Measurements from ENCODE around the gene CREB5. TPM values are rescaled to one million over a fixed set of nuclear protein-coding genes. Genes with fewer than 3 reads are reported as not detected.

The CREB5 gene
- total and polyA plus RNA-seq, 2 experiments from 2014 or later, result 2.4 to 4.4 TPM

GRCh38 chr7:28556671-28557070 lies 144.4 kb downstream of the CREB5 start:
- H3K36me3 ChIP-seq (ENCODE audit: insufficient read depth), result no peaks in the 10 kb centered on the region
- H3K4me2 ChIP-seq, result no peak overlapping the region
- H3F3A ChIP-seq (replicated peaks; ENCODE audit: low read depth), result no peaks in the 10 kb centered on the region
- H3K4me1 ChIP-seq (ENCODE audit: insufficient read depth), result peaks cover 11% of the 10 kb centered on the region; the same call in 1 of the 2 replicates
- no peaks in the 10 kb centered on the region for H3K36me3 Mint-ChIP-seq (ENCODE audit: low read depth)
- no peaks in the 10 kb centered on the region for H3K79me2 ChIP-seq (replicated peaks; ENCODE audit: insufficient read depth)
- no peaks in the 10 kb centered on the region; the same call in 2 of the 3 replicates for H3K9me3 Mint-ChIP-seq
- no peak overlapping the region for H3K27ac Mint-ChIP-seq
- H2AFZ ChIP-seq, result peak overlapping the region; percentile 35; the same call in 1 of the 2 replicates
- no peak overlapping the region for H3K4me3 ChIP-seq
- H3K27ac ChIP-seq (ENCODE audit: low read depth), result no peak overlapping the region
- H3K27me3 ChIP-seq (ENCODE audit: insufficient read depth), result no peaks in the 10 kb centered on the region
- H4K20me1 ChIP-seq (replicated peaks; ENCODE audit: insufficient read depth), result no peaks in the 10 kb centered on the region
- peaks cover 1% of the 10 kb centered on the region for H3K27me3 Mint-ChIP-seq (ENCODE audit: insufficient read depth, low read depth, poor library complexity)
- TF ChIP-seq EZH2phosphoT487 (IDR thresholded peaks at IDR 0.05; ENCODE audit: unreplicated experiment) (no peak), REST (IDR thresholded peaks at IDR 0.05; ENCODE audit: unreplicated experiment) (no peak), POLR2AphosphoS5 (IDR thresholded peaks at IDR 0.05; ENCODE audit: low read depth) (no peak), ETS1 (IDR thresholded peaks at IDR 0.05) (no peak), ZNF462 (CRISPR knock-in tag; IDR thresholded peaks at IDR 0.05) (no peak)
- no peak for DNase-seq (ENCODE audit: low spot score)
- peaks cover 26% of the 10 kb centered on the region for H3K4me1 Mint-ChIP-seq
- ATAC-seq, result no peak
- no peaks in the 10 kb centered on the region; the same call in 1 of the 2 replicates for H3K9me2 ChIP-seq (ENCODE audit: insufficient read depth)
- H3K4me3 Mint-ChIP-seq, result no peak overlapping the region
